GM19395 (cell line): Measurements from ENCODE around the gene ST6GAL1.
A peak's percentile ranks its signal among the peaks of the same experiment; 100 is the strongest.
"Not testable (repeated sequence)": the region's sequence is repeated elsewhere in the genome, so short reads cannot be mapped to it uniquely, and the experiment has no call there.

Experiments used
- ATAC-seq: cut with Tn5 transposase; IDR thresholded peaks from one replicate; pipeline ENCODE4 v1.9.1; 2021; ENCODE audit warnings: mild to moderate bottlenecking, moderate library complexity; ENCODE audit not compliant: unreplicated experiment

Gene ST6GAL1

GRCh38 chr3:187042346-187042745, 112.0 kb downstream of the ST6GAL1 start:
- ATAC-seq, result no peak

GRCh38 chr3:187042874-187043458, 112.6 kb downstream of the ST6GAL1 start:
- no peak for ATAC-seq

GRCh38 chr3:187044206-187044605, 113.9 kb downstream of the ST6GAL1 start:
- peak; percentile 72 for ATAC-seq

- ATAC-seq, result no peak
Measured at GRCh38 chr3:187044867-187045552, 114.7 kb downstream of the ST6GAL1 start.

GRCh38 chr3:187046033-187046432, 115.7 kb downstream of the ST6GAL1 start:
- ATAC-seq, result no peak

GRCh38 chr3:187049462-187050101, 119.3 kb downstream of the ST6GAL1 start:
- no peak for ATAC-seq

GRCh38 chr3:187051066-187051465, 120.7 kb downstream of the ST6GAL1 start:
- ATAC-seq, result no peak

- ATAC-seq, result no peak
Measured at GRCh38 chr3:187051724-187052366, 121.5 kb downstream of the ST6GAL1 start.

- not testable (repeated sequence) for ATAC-seq
Measured at GRCh38 chr3:187052427-187052826, 122.1 kb downstream of the ST6GAL1 start.

GRCh38 chr3:187054433-187054832, 124.1 kb downstream of the ST6GAL1 start:
- ATAC-seq, result not testable (repeated sequence)

GRCh38 chr3:187057803-187058202, 127.5 kb downstream of the ST6GAL1 start:
- ATAC-seq, result not testable (repeated sequence)

- no peak for ATAC-seq
Measured at GRCh38 chr3:187061748-187062147, 131.4 kb downstream of the ST6GAL1 start.

GRCh38 chr3:187062526-187063177, 132.3 kb downstream of the ST6GAL1 start:
- ATAC-seq, result no peak

- no peak for ATAC-seq
Measured at GRCh38 chr3:187063286-187064121, 133.2 kb downstream of the ST6GAL1 start.

- ATAC-seq, result peak; percentile 11
Measured at GRCh38 chr3:187064210-187065115, 134.1 kb downstream of the ST6GAL1 start.

- ATAC-seq, result peak; percentile 47
Measured at GRCh38 chr3:187066228-187066995, 136.1 kb downstream of the ST6GAL1 start.

GRCh38 chr3:187068787-187069186, 138.5 kb downstream of the ST6GAL1 start:
- ATAC-seq, result no peak

- no peak for ATAC-seq
Measured at GRCh38 chr3:187069857-187070516, 139.7 kb downstream of the ST6GAL1 start.
